ENCODE data around the gene SLITRK3.

SLITRK3 gene

DNA sequence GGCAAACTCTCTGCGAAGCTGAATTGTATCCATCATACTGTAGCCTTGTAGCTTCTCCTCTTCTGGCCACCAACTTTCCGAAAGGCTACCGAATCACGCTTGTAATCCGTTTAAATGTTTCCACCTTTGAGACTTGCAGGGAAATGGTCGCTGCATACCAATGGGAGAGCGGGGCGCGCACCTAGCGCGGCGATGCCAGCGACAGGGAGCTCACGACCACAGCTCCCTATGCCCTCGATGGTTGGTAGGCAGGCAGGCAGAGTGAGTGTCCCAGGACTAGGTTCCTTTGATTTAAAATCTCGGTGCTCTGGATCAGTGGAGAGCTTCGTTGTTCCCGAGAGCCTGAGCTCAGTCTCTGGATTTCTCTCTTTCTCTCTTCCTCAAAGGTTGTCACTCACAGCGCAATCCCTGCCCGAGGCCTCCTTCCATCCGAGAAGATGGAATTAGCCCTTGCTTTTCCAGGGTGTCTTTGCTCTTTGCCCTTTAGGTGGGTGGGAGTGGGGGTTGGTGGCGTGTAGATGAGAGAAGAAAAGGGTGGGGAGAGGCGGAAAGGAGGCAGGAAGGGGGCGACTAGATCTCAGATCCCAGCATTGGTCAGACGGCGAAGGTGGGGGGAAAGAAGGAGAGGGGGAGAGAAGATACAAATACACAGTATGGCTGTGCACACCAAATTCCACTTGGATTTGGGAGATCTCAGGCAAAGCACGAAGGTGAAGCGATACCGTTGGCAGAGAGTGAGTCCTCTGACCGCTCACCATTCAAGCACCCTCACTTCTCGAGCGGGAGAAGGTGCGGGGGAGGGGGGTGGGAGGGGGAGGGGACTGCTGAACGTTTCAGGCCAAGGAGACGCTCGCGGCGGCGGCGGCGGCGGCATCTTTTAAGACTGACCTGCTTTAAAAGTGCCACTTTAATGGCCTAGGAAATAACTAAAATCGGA lies at the start of gene SLITRK3:
TSS of gene SLITRK3 (minus strand) at position 745 of the 937 bp plus-strand sequence. CDS start 5,554 bp downstream, outside the sequence.
- TF ChIP-seq, protein P1, sequence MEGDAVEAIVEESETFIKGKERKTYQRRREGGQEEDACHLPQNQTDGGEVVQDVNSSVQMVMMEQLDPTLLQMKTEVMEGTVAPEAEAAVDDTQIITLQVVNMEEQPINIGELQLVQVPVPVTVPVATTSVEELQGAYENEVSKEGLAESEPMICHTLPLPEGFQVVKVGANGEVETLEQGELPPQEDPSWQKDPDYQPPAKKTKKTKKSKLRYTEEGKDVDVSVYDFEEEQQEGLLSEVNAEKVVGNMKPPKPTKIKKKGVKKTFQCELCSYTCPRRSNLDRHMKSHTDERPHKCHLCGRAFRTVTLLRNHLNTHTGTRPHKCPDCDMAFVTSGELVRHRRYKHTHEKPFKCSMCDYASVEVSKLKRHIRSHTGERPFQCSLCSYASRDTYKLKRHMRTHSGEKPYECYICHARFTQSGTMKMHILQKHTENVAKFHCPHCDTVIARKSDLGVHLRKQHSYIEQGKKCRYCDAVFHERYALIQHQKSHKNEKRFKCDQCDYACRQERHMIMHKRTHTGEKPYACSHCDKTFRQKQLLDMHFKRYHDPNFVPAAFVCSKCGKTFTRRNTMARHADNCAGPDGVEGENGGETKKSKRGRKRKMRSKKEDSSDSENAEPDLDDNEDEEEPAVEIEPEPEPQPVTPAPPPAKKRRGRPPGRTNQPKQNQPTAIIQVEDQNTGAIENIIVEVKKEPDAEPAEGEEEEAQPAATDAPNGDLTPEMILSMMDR (IDR thresholded peaks at IDR 0.05; ENCODE audit: extremely low read depth, missing control alignments) = no peak
- no peak for DNase-seq (ENCODE audit: low spot score)

DNA sequence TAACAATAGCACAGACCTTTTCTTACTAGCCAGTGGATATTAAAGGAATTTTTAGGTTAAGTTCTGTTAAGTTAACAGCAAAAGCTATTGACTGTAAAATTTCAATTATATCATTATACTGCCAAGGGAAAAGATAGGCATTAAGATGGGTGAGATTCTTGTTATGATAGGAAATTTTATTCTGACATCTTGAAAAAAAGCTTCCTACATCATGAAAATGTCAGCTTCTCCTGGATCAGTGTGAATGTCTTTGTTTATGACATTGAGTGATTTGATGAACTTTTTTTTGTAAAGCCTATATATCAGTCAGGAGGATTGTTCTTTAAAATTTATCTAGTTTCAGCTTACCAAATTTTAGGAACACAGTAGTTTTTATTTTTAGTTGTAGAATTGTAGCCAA lies 47.4 kb upstream of the SLITRK3 start:
- TF ChIP-seq, protein P1 (IDR thresholded peaks at IDR 0.05; ENCODE audit: extremely low read depth, missing control alignments) = no peak
- no peak for DNase-seq (ENCODE audit: low spot score)

- no peak for DNase-seq (ENCODE audit: low spot score)
- TF ChIP-seq, protein P1 (IDR thresholded peaks at IDR 0.05; ENCODE audit: extremely low read depth, missing control alignments) = no peak
These were observed 37.5 kb upstream of the SLITRK3 start for GRCh38 chr3:165233501-165234195.

DNA sequence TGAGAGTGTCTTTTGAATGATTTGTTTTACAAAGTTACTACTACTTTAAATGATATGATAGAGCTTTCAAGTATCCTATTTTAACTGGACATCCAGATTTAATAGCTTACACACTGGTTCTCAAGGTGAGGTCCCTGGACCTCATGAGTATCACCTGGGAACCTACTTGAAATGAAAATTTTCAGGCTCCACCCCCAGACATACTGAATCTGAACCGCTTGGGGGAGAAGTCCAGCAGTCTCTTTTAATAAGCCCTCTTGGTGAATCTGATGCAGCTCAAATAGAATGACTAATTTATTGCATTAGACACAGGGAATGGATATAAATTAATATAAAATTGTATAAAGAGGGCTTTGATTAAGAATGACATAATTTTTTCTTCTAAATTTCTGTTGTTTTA lies 29.4 kb upstream of the SLITRK3 start:
- no peak for DNase-seq (ENCODE audit: low spot score)

GRCh38 chr3:165217739-165218138 lies 21.6 kb upstream of the SLITRK3 start:
- TF ChIP-seq, protein P1 (IDR thresholded peaks at IDR 0.05; ENCODE audit: extremely low read depth, missing control alignments) = no peak
- DNase-seq (ENCODE audit: low spot score) = no peak

More for the DNA sequence above, 29.4 kb upstream of the SLITRK3 start:
- TF ChIP-seq, protein P1 (IDR thresholded peaks at IDR 0.05; ENCODE audit: extremely low read depth, missing control alignments) = no peak

- DNase-seq (ENCODE audit: low spot score) = no peak
- TF ChIP-seq, protein P1 (IDR thresholded peaks at IDR 0.05; ENCODE audit: extremely low read depth, missing control alignments) = no peak
These were observed 16.4 kb upstream of the SLITRK3 start for GRCh38 chr3:165212580-165212979.

DNA sequence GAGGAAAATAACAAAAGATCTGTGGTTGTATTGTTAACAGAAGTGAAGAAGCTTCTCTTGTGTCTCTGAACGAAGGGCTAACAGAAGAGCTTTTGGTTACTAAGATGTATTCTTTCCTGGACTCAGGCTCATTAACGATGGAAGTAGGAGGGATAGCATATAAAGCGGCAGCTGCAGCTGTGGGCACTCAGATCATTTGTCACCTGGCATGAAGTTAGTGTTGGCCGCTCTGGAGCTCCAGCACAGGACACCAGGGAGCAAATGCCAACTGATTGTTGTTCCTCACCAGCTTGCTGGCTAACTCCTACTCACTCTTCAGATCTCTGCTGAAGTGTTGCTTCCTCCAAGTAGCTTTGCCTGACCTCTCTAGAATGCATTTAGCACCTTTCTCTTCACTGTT lies 15.5 kb upstream of the SLITRK3 start:
- DNase-seq (ENCODE audit: low spot score) = no peak
- TF ChIP-seq, protein P1 (IDR thresholded peaks at IDR 0.05; ENCODE audit: extremely low read depth, missing control alignments) = no peak
